Rectal smooth muscle tissue (tissue), 1 donor: Measurements from ENCODE around the gene CTDSP2.

Source experiments
- H3K27ac ChIP-seq: one replicate; pipeline ENCODE4 v1.7.0; 2013; ENCODE audit warnings: low read depth, low read length, inconsistent platforms
- H3K27me3 ChIP-seq: one replicate; pipeline ENCODE4 v1.7.0; 2013; ENCODE audit warnings: low read length; ENCODE audit not compliant: control insufficient read depth, insufficient read depth
- H3K36me3 ChIP-seq: one replicate; pipeline ENCODE4 v1.7.0; 2013; ENCODE audit warnings: low read length; ENCODE audit not compliant: control insufficient read depth, insufficient read depth
- H3K4me1 ChIP-seq: one replicate; pipeline ENCODE4 v1.7.0; 2013; ENCODE audit warnings: low read length; ENCODE audit not compliant: control insufficient read depth, insufficient read depth
- H3K4me3 ChIP-seq: one replicate; pipeline ENCODE4 v1.7.0; 2013; ENCODE audit warnings: low read length
- H3K9ac ChIP-seq: one replicate; pipeline ENCODE4 v1.7.0; 2013; ENCODE audit warnings: low read length

Gene CTDSP2

DNA sequence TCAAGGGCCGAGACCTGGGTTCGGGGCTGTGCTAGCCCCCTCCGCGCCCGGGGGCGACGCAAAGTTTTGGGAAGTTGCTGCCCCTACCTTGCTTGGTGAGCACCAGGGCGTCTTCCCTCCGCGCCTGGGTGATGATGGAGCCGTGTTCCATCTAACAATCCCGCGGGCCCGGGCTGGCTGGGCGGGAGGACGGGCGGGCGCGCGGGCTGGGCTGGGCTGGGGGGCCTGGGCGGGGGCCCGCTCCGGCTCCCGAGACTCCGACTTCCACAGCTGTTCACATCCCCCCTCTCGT lies 298 bp downstream of the CTDSP2 start:
- H3K27me3 ChIP-seq: no peaks in the 10 kb centered on the region
- H3K27ac ChIP-seq: peak overlapping the region; percentile 100
- no peaks in the 10 kb centered on the region for H3K36me3 ChIP-seq
- peak overlapping the region; percentile 97 for H3K4me3 ChIP-seq
- peak overlapping the region; percentile 98 for H3K9ac ChIP-seq
- H3K4me1 ChIP-seq: peaks cover 27% of the 10 kb centered on the region

DNA sequence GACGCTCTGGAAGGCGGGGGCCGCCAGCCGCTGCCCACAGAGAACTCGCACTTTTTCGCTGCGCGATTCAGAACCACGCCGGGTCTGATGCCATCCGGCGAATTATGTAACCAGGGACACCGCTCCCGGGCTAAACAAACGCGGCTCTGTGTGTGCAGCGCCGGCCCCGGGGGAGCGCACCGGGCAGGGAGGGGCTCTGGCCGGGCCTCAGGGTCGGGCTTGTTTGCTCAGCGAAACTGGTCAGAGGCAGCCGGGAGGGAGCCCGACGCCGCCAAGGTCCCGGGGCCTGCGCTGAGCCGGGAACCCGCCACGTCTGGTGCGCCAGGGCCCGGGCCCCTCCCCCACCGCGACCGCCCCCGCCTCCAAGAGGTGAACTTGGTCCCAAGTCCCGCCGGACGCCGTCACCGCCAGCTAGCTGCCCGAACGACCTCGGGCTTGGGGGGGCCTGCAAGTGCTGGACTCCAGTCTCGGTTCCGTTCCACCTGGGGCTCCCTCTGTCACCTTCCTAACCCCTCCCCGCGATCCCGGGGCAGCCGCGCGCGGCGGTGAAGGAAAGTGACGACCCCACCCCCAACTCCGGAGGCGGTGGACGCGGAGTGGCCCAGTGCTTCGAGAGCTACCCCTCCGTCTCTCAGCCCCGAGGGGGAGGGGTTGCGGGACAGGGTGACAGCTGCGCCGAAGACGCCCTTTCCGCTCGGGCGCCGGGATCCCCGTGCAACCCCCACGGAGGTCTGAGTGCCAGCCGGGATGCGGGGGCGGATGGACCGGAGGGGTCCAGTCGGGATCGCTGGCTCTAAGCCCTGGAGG lies 848 bp downstream of the CTDSP2 start:
- Histone ChIP-seq H3K27ac (peak overlapping the region; percentile 100), H3K4me3 (peak overlapping the region; percentile 97), H3K4me1 (peaks cover 28% of the 10 kb centered on the region), H3K27me3 (no peaks in the 10 kb centered on the region), H3K36me3 (no peaks in the 10 kb centered on the region), H3K9ac (peak overlapping the region; percentile 98)

DNA sequence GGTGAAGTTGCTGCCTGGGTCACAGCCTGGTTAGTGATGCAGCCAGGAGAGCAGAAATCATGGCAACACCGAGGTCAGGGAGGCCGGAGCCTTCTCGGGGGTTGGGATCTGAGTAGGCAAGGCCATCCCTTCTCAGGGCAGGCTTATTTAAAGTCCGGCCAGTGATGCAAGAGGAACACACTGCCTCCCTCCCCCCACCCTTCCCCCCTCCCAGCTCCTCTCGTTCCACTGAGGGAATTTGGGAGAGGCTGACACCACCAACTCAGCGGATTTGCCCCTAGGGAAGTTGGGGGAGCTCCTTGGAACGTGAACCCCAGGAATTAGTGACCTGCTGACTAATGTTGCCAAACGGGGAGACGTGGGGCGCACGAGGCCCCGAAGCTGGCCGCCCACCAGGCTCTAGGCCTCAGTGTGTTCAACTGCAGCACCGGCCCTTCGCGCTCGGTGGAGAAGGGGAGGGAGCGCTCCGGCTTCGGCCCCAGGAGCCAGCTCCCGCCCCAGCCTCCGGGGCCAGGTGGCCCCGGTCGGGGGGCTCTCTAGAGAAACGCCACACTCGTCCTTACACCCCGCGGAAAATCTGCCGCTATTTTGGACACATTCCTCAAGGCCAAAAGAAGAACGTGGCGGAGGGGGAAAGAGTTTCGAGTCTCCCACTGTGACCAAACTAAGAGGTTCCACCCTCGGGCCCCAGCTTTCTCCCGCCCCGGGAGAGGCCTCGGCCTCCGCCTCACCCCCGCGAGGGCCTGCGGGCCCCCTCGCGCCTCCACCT lies 1.6 kb downstream of the CTDSP2 start:
- H3K4me1 ChIP-seq: peaks cover 36% of the 10 kb centered on the region

DNA sequence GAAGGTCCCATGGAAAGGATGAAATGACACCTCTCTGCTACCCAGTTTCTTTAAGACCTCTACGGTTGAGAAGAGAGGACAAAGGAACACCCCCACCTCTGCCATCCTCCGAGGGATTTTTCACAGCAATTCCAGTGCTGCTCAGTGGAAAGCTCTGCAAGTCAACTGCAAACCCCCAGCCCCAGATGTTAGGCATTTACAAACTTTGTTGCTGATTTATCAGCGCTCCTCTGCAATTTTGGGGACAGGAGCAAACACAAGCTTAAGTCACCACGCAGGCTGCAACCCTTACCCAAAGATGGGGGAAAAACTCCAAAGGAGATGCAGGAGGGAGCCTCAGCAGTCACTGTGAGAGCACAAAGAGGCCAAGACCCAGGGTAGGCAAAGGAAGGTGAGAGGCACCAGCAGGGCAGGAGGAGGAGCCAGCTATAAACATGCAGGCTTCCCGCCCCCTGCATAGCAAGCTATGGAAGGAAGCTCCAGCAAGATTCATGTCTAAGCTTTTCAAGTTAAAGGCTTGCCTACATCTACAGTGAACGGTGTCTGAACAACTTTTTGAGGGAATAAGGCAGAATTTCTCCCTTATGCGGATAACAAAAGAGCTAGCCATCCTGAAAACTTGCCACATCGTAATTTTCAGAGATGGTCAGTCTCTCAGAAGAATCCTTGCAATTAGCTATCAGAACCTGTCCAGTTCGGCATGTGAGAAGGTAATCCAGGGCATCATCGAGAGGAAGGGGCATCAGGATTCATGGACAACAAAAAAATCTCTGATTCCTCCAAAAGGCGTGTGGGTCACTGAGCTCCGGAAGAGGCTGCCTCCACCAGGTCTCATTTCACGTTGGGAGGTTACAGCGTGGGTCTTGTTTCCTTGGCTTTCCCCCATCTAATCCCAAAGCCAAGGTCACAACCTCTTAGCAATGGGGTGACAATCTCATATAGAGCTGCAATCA lies 3.9 kb downstream of the CTDSP2 start:
- Histone ChIP-seq H3K4me1 (peaks cover 53% of the 10 kb centered on the region), H3K27me3 (no peaks in the 10 kb centered on the region), H3K27ac (peak overlapping the region; percentile 5), H3K4me3 (peak overlapping the region; percentile 97), H3K36me3 (no peaks in the 10 kb centered on the region), H3K9ac (no peak overlapping the region)

More for the DNA sequence above, 1.6 kb downstream of the CTDSP2 start:
- no peaks in the 10 kb centered on the region for H3K36me3 ChIP-seq
- no peaks in the 10 kb centered on the region for H3K27me3 ChIP-seq
- peak overlapping the region; percentile 100 for H3K27ac ChIP-seq
- H3K9ac ChIP-seq: peak overlapping the region; percentile 98
- peak overlapping the region; percentile 97 for H3K4me3 ChIP-seq

DNA sequence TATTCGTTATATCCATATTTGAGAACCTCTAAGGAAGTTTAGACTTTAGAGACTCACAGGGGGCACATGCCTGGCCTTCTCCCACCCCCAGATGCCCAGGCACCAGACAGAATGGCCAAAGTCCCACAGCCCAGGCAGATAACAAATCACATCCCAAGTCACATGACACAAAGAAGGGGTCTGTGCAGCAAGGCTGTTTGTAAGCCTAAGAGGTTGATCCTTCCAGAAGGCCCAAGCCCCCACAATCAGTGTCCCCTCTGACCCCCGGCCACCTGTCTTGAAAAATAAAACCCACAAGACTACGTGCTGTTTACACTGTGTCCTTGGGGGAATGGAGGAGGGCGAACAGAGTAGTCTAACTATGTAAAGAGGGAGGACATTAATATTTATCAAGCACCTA lies 5.1 kb downstream of the CTDSP2 start:
- peak overlapping the region; percentile 6 for H3K27ac ChIP-seq
- H3K4me1 ChIP-seq: peaks cover 63% of the 10 kb centered on the region
- no peaks in the 10 kb centered on the region for H3K36me3 ChIP-seq
- no peaks in the 10 kb centered on the region for H3K27me3 ChIP-seq
- H3K9ac ChIP-seq: no peak overlapping the region
- H3K4me3 ChIP-seq: peak overlapping the region; percentile 97

DNA sequence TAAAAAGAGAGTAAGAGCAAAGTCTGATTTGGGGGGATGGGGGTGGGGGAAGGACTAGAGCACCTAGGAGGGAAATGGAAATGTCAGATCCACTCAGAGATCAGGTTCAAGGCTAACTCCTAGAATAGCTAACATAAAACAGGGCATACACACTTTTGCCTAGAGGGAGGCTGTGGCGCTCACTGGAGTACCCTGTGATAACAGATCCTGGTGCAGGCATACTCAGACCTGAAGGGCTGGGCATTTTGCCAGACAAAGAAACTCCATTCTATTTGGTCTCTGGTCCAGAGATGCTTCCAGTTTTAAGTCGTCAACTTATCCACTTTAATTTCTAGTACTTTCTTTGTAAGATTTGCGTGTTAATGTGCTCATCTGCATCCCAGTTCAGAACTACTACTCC lies 5.8 kb downstream of the CTDSP2 start:
- H3K4me1 ChIP-seq: peaks cover 71% of the 10 kb centered on the region
- H3K9ac ChIP-seq: no peak overlapping the region
- H3K4me3 ChIP-seq: peak overlapping the region; percentile 97
- no peaks in the 10 kb centered on the region for H3K27me3 ChIP-seq
- peak overlapping the region; percentile 6 for H3K27ac ChIP-seq
- H3K36me3 ChIP-seq: no peaks in the 10 kb centered on the region

DNA sequence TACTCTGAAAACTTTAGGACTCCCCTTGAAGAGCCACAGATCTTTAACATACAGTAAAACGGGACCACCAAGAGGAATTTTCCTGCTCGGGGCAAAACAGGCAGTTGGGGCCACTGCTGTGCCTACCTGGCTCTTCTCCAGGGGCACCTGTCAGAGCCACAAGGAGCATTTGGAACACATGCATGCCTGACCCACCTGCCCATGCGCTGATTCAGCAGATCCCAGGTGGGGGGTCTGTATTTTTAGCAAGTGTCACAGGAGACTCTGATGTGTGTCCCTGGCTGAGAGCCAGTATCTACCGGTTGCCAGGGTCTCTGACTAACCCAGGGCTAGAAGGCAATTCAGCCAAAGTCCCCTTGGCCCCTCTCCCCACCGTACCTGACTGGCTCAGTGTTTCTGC lies 6.5 kb downstream of the CTDSP2 start:
- H3K4me3 ChIP-seq: peak overlapping the region; percentile 17
- H3K27me3 ChIP-seq: no peaks in the 10 kb centered on the region
- no peak overlapping the region for H3K9ac ChIP-seq
- H3K27ac ChIP-seq: peak overlapping the region; percentile 4
- H3K36me3 ChIP-seq: no peaks in the 10 kb centered on the region
- peaks cover 75% of the 10 kb centered on the region for H3K4me1 ChIP-seq

DNA sequence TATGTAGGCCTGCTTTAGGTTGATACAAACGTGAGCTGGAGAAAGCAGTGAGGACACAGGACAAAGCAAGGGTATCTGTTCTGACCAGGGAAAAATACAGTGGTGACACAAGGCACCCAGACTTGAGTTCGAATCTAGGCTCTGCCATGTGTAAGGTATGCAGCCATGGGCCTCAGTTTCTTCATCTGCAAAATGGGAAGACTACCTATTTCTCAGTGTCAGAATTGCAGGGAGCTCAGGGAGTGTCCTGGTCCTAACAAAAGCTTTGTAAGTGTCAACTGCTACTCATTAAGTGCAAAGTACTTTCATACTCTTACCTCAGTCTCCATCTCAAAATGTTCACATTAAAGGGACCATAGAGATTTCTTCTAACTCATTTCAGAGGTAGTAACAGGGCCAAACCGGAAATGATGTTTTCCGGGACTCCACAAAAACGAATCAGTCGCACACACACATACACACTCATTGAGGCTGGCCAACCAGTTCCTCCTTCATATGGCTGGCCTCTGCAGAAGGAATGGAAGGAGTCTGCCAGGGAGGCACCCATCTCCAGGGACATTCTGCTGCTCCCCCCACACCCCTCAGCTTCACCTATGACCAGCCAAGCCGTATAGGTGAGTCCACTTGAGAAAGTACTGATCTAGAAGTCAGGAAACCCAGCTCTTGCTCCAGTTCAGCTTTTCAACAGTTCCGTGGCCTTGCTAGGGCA lies 7.8 kb downstream of the CTDSP2 start:
- H3K9ac ChIP-seq: no peak overlapping the region
- H3K27ac ChIP-seq: peak overlapping the region; percentile 40
- no peaks in the 10 kb centered on the region for H3K27me3 ChIP-seq
- peaks cover 2% of the 10 kb centered on the region for H3K36me3 ChIP-seq
- peaks cover 83% of the 10 kb centered on the region for H3K4me1 ChIP-seq
- peak overlapping the region; percentile 16 for H3K4me3 ChIP-seq

DNA sequence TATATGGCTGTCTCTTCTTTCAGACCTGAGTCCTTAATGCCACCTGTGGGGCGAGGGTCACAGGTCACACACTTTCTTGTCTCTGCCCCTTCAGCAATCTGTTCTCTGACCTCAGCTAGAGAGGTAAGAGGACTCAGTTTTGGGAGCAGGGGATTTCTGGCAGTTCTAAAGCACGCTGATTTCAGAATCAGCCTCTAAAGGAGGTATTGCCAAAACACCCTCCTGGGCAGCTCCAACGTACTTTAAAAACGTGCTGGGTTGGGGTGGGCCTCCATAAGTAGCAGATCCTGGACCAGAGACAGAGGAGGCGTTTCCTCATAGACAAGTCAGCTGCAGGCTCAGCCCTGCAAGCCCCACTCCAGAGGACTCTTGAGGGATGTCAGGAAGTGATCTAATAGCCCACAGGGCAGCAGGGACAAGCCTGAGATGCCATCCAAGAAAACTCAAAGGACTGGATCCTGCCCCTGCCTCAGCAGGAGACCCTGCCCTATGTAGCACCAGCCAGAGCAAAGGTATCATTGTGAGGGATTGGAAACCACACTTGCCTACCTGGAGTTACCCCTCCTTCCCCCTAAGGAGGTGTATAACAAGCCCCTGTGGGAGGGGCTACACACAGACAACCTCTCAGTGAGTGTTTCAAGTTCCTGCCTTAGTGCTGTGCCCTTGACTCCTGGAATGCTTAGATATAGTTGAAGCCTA lies 8.5 kb downstream of the CTDSP2 start:
- Histone ChIP-seq H3K27me3 (no peaks in the 10 kb centered on the region), H3K4me1 (peaks cover 85% of the 10 kb centered on the region), H3K4me3 (peak overlapping the region; percentile 40), H3K9ac (no peak overlapping the region), H3K36me3 (peaks cover 2% of the 10 kb centered on the region), H3K27ac (peak overlapping the region; percentile 32)

DNA sequence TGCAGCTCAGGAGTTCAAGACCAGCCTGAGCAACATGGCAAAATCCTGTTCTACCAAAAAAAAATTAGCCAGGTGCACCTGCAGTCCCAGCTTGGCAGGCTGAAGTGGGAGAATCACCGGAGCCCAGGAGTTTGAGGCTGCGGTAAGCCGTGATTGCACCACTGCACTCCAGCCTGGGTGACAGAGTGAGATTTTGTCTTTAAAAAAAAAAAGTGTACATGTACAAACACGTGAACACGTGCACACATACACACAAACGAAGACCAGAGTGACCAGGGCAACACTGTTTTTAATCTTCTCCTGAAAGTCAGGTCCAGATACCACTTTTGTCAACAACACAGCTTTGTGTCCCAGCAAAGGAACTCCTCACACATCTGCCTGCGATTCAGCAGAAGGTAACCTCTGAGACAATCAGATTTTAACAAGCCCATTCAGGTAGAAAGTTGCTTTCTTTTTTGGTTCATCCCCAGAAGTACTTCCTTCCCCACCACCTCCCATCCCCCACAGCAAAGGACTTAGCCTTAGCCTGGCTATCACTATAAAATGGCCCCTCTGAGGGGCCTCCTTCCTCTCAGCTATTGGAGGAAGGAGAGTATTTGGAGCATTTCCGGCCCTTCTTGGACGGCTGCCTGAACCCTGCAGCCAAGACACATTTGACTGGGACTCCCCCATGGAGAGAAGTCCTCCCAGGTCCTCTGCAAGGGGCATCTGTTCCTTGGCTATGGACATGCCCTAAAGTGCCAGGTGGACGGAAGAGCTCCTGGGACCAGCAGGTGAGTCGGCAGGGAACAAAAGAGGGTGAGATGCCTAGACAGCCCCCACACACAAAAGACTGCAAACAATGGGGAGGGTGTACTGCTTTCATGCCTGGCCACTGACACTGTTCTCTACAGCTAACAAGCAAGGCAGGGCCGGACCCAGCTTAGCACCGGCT lies 9.8 kb downstream of the CTDSP2 start:
- peak overlapping the region; percentile 53 for H3K4me3 ChIP-seq
- H3K9ac ChIP-seq: peak overlapping the region; percentile 8
- peaks cover 2% of the 10 kb centered on the region for H3K36me3 ChIP-seq
- H3K27ac ChIP-seq: peak overlapping the region; percentile 33
- H3K4me1 ChIP-seq: peaks cover 82% of the 10 kb centered on the region
- H3K27me3 ChIP-seq: no peaks in the 10 kb centered on the region
